Hepatocyte (in vitro differentiated cells): ENCODE measurements around the gene RACK1. TPM values are rescaled to one million over a fixed set of nuclear protein-coding genes. Genes with fewer than 3 reads are reported as not detected.
A peak's percentile ranks its signal among the peaks of the same experiment; 100 is the strongest.

Experiments used
- DNase-seq: peaks from one replicate; pipeline ENCODE4 v3.0.0-alpha.2; 2016; ENCODE audit warnings: low spot score
- H2AFZ ChIP-seq: fragments of 200-600 bp; sonication (generic); 2 replicates; pipeline ENCODE4 v1.6.0; 2016; ENCODE audit warnings: antibody characterized with exemption, mild to moderate bottlenecking
- H3K27ac ChIP-seq: fragments of 200-600 bp; sonication (generic); 2 replicates; pipeline ENCODE4 v1.5.1; 2016; ENCODE audit warnings: mild to moderate bottlenecking
- H3K27me3 ChIP-seq: fragments of 200-600 bp; sonication (generic); 2 replicates; pipeline ENCODE4 v1.6.1; 2016
- H3K36me3 ChIP-seq: fragments of 200-600 bp; sonication (generic); replicated peaks from 2 replicates; pipeline ENCODE4 v1.5.1; 2016; ENCODE audit warnings: low read depth; ENCODE audit not compliant: insufficient read depth
- H3K4me1 ChIP-seq: fragments of 200-600 bp; sonication (generic); 2 replicates; pipeline ENCODE4 v1.5.1; 2016; ENCODE audit warnings: mild to moderate bottlenecking, moderate library complexity; ENCODE audit not compliant: insufficient read depth
- H3K4me2 ChIP-seq: fragments of 200-600 bp; sonication (generic); 2 replicates; pipeline ENCODE4 v1.6.0; 2016
- H3K4me3 ChIP-seq: fragments of 200-600 bp; sonication (generic); 2 replicates; pipeline ENCODE4 v1.5.1; 2016; ENCODE audit warnings: mild to moderate bottlenecking
- H3K79me2 ChIP-seq: fragments of 200-600 bp; sonication (generic); 2 replicates; pipeline ENCODE4 v1.6.0; 2017; ENCODE audit warnings: mild to moderate bottlenecking
- H3K9me2 ChIP-seq: fragments of 200-600 bp; sonication (generic); replicated peaks from 2 replicates; pipeline ENCODE4 v1.6.0; 2017; ENCODE audit warnings: mild to moderate bottlenecking; ENCODE audit not compliant: insufficient read depth
- H3K9me3 ChIP-seq: fragments of 200-600 bp; sonication (generic); 2 replicates; pipeline ENCODE4 v1.5.1; 2016; ENCODE audit warnings: low read depth, mild to moderate bottlenecking
- H4K20me1 ChIP-seq: fragments of 200-600 bp; sonication (generic); 2 replicates; pipeline ENCODE4 v1.6.0; 2016; ENCODE audit warnings: mild to moderate bottlenecking; ENCODE audit not compliant: insufficient read depth, poor library complexity, severe bottlenecking
- CTCF ChIP-seq: fragments of 200-600 bp; sonication (generic); IDR thresholded peaks from 2 replicates; pipeline ENCODE4 v1.5.1; 2016; ENCODE audit warnings: antibody characterized with exemption, mild to moderate bottlenecking; ENCODE audit not compliant: poor library complexity
- EZH2 ChIP-seq: fragments of 200-600 bp; sonication (generic); IDR thresholded peaks from 2 replicates; pipeline ENCODE4 v1.6.1; 2016; ENCODE audit warnings: antibody characterized with exemption, mild to moderate bottlenecking, borderline replicate concordance
- EZH2phosphoT487 ChIP-seq: fragments of 200-600 bp; sonication (generic); IDR thresholded peaks from one replicate; pipeline ENCODE4 v1.6.1; 2018; ENCODE audit warnings: antibody characterized with exemption, mild to moderate bottlenecking, low read depth, moderate library complexity; ENCODE audit not compliant: unreplicated experiment, severe bottlenecking
- WGBS: methylation state at CpG from one replicate; pipeline ENCODE4 v1.1.6; 2016; ENCODE audit warnings: low lambda C conversion rate; ENCODE audit errors: missing lambda C conversion rate; 5-methylcytosine and 5-hydroxymethylcytosine counted together
- polyA plus RNA-seq: library from polyadenylated mRNA; unstranded; fragments of >200 nt; fragmentation: Nextera tagmentation; extraction: Ambion mirVana; gene quantifications from 2 replicates; pipeline ENCODE4 v1.2.1, GENCODE V29; 2016
- total RNA-seq: library from RNA; depleted of rRNA; stranded (reverse); fragments of >200 nt; gene quantifications from 2 replicates; pipeline ENCODE4 v1.2.3, GENCODE V29; 2014

Gene RACK1
- total and polyA plus RNA-seq, 2 experiments from 2014 or later = 680 to 2,199 TPM

- peaks cover 84% of the 10 kb centered on the region for H3K79me2 ChIP-seq
- no peaks in the 10 kb centered on the region for H3K9me2 ChIP-seq
- H3K9me3 ChIP-seq = no peaks in the 10 kb centered on the region
- H3K27ac ChIP-seq = peak overlapping the region; percentile 93
- peak overlapping the region; percentile 73 for H2AFZ ChIP-seq
- TF ChIP-seq EZH2phosphoT487 (no peak), EZH2 (no peak), CTCF (no peak)
- H3K27me3 ChIP-seq = no peaks in the 10 kb centered on the region
- peaks cover 53% of the 10 kb centered on the region for H4K20me1 ChIP-seq
- peak overlapping the region; percentile 57 for H3K4me3 ChIP-seq
- H3K36me3 ChIP-seq = peaks cover 7% of the 10 kb centered on the region
- H3K4me1 ChIP-seq = peaks cover 52% of the 10 kb centered on the region
- 36% methylated on average over 33 of the region's 34 CpGs for WGBS
- DNase-seq = peak; percentile 27
- peak overlapping the region; percentile 90 for H3K4me2 ChIP-seq
These were observed 1.9 kb upstream of the RACK1 start for GRCh38 chr5:181245427-181246275.

- H3K9me2 ChIP-seq = no peaks in the 10 kb centered on the region
- H3K27me3 ChIP-seq = no peaks in the 10 kb centered on the region
- DNase-seq = peak; percentile 45
- H3K9me3 ChIP-seq = no peaks in the 10 kb centered on the region
- H3K4me1 ChIP-seq = peaks cover 31% of the 10 kb centered on the region
- peaks cover 55% of the 10 kb centered on the region for H4K20me1 ChIP-seq
- no peak for TF ChIP-seq CTCF
- TF ChIP-seq EZH2 = no peak
- no peak for TF ChIP-seq EZH2phosphoT487
- peak overlapping the region; percentile 90 for H3K4me2 ChIP-seq
- H2AFZ ChIP-seq = peak overlapping the region; percentile 57
- H3K79me2 ChIP-seq = peaks cover 84% of the 10 kb centered on the region
- H3K4me3 ChIP-seq = peak overlapping the region; percentile 44
- H3K27ac ChIP-seq = peak overlapping the region; percentile 93
- H3K36me3 ChIP-seq = peaks cover 13% of the 10 kb centered on the region
- WGBS = 2% methylated on average over 25 of the region's 25 CpGs
These were observed 615 bp downstream of the RACK1 start for GRCh38 chr5:181243018-181243563.

GRCh38 chr5:181242031-181242451 is 1.7 kb downstream of the RACK1 start:
- Histone ChIP-seq H3K4me1 (peaks cover 27% of the 10 kb centered on the region), H3K4me3 (peak overlapping the region; percentile 44), H3K9me3 (no peaks in the 10 kb centered on the region), H4K20me1 (peaks cover 60% of the 10 kb centered on the region), H3K27ac (peak overlapping the region; percentile 93), H3K36me3 (peaks cover 13% of the 10 kb centered on the region), H3K9me2 (no peaks in the 10 kb centered on the region), H2AFZ (no peak overlapping the region), H3K27me3 (no peaks in the 10 kb centered on the region), H3K4me2 (peak overlapping the region; percentile 90), H3K79me2 (peaks cover 76% of the 10 kb centered on the region)
- TF ChIP-seq EZH2 (no peak), CTCF (no peak), EZH2phosphoT487 (no peak)
- no peak for DNase-seq
- 40% methylated on average over 6 of the region's 6 CpGs for WGBS
